GM13976 (cell line): ENCODE measurements around the gene EIF5A2.
"Not testable (repeated sequence)": the region's sequence is repeated elsewhere in the genome, so short reads cannot be mapped to it uniquely, and the experiment has no call there.

Experiments used
- DNase-seq: peaks from one replicate; pipeline ENCODE4 v3.0.0; 2012; ENCODE audit warnings: low spot score
- CTCF ChIP-seq: IDR thresholded peaks from 2 replicates; pipeline ENCODE4 v1.5.1; 2012; ENCODE audit warnings: borderline replicate concordance, mild to moderate bottlenecking; ENCODE audit not compliant: insufficient read depth; ENCODE audit errors: extremely low read depth, missing control alignments, control extremely low read depth
- in situ Hi-C: fragments of 300-500 bp; cut with MboI; formaldehyde crosslinking; loops from one replicate; pipeline ENCODE4 v1.12.0; 2022; ENCODE audit warnings: low sequenced_read_pairs, mixed read lengths, inconsistent platforms; ENCODE audit not compliant: unreplicated experiment

EIF5A2 gene

GRCh38 chr3:170897978-170898377 is 10.5 kb downstream of the EIF5A2 start:
- in situ Hi-C loops, result no loop called here
- TF ChIP-seq CTCF, result no peak
- DNase-seq, result no peak

GRCh38 chr3:170897199-170897598 is 11.2 kb downstream of the EIF5A2 start:
- DNase-seq, in situ Hi-C loops: not testable (repeated sequence)

- TF ChIP-seq CTCF, result no peak
- no peak for DNase-seq
- in situ Hi-C loops, result no loop called here
Measured at GRCh38 chr3:170896781-170897180, 11.7 kb downstream of the EIF5A2 start.

GRCh38 chr3:170896333-170896732 is 12.1 kb downstream of the EIF5A2 start:
- DNase-seq, in situ Hi-C loops: not testable (repeated sequence)

- in situ Hi-C loops, result no loop called here
- no peak for DNase-seq
- no peak for TF ChIP-seq CTCF
Measured at GRCh38 chr3:170893895-170894294, 14.5 kb downstream of the EIF5A2 start.

GRCh38 chr3:170889630-170890029 is 18.8 kb downstream of the EIF5A2 start:
- no peak for TF ChIP-seq CTCF
- in situ Hi-C loops, result no loop called here
- no peak for DNase-seq

- no peak for TF ChIP-seq CTCF
- no peak for DNase-seq
- in situ Hi-C loops, result no loop called here
Measured at GRCh38 chr3:170889132-170889531, 19.3 kb downstream of the EIF5A2 start.

- in situ Hi-C loops, DNase-seq: not testable (repeated sequence)
Measured at GRCh38 chr3:170884109-170884930, 24.1 kb downstream of the EIF5A2 start.

- DNase-seq, in situ Hi-C loops: not testable (repeated sequence)
Measured at GRCh38 chr3:170878688-170879087, 29.7 kb downstream of the EIF5A2 start.

- DNase-seq, in situ Hi-C loops: not testable (repeated sequence)
Measured at GRCh38 chr3:170877311-170877710, 31.1 kb downstream of the EIF5A2 start.
